Body of pancreas (tissue), 4 donors: ENCODE measurements around the gene TMEM154. TPM values are rescaled to one million over a fixed set of nuclear protein-coding genes. Genes with fewer than 3 reads are reported as not detected.

Source experiments
- ATAC-seq: fragments of 150-250 bp; one replicate; pipeline ENCODE4 v1.9.1; 2016
- DNase-seq, 4 donors: peaks; one replicate each; pipeline ENCODE4 v3.0.0-alpha.2; 2019
- H3K27ac ChIP-seq, 4 donors: fragments of 200-600 bp; sonication (generic); 1 replicate in 3 of 4; 2 replicates in 1 of 4; pipeline versions ENCODE4 v1.5.1 to v1.6.1; 2016 to 2019; ENCODE audit warnings: mild to moderate bottlenecking in 1 of 4, mixed read lengths in 1 of 4, moderate library complexity in 1 of 4
- H3K27me3 ChIP-seq, 2 donors: fragments of 200-600 bp; sonication (generic); one replicate each; pipeline ENCODE4 v1.6.0; 2016; ENCODE audit warnings: mild to moderate bottlenecking in 1 of 2
- H3K36me3 ChIP-seq, 2 donors: fragments of 200-600 bp; sonication (generic); replicated peaks in 1 of 2; 2 replicates each; pipeline ENCODE4 v1.5.1; 2016; ENCODE audit warnings: low read depth in 2 of 2; ENCODE audit not compliant: insufficient read depth in 1 of 2
- H3K4me1 ChIP-seq: fragments of 200-600 bp; sonication (generic); one replicate; pipeline ENCODE4 v1.6.0; 2016
- H3K4me3 ChIP-seq, 2 donors: fragments of 200-600 bp; sonication (generic); 1 replicate in 1 of 2; 2 replicates in 1 of 2; pipeline ENCODE4 v1.5.1; 2016 to 2019
- H3K9me3 ChIP-seq, 3 donors: fragments of 200-600 bp; sonication (generic); 1 replicate in 2 of 3; 2 replicates in 1 of 3; pipeline ENCODE4 v1.5.1; 2016
- POLR2A ChIP-seq, 3 donors: fragments of 450-650 bp; IDR thresholded peaks; one replicate each; pipeline ENCODE4 v1.6.1; 2016; ENCODE audit warnings: antibody characterized with exemption in 3 of 3, mild to moderate bottlenecking in 2 of 3
- WGBS, 2 donors: methylation state at CpG; one replicate each; pipeline ENCODE4 v1.1.5; 2017; 5-methylcytosine and 5-hydroxymethylcytosine counted together
- intact Hi-C: fragments of 100-400 bp; cut with DNase I; formaldehyde crosslinking; loops from one replicate; pipeline ENCODE4 v1.15.1; 2023
- total RNA-seq, 2 donors: library from RNA; depleted of rRNA; stranded (reverse); fragments of >200 nt; gene quantifications; one replicate each; pipeline ENCODE4 v1.1.0, GENCODE V29; 2016
- TF ChIP-seq, protein P1 (sequence below), 7 experiments: fragments of 450-650 bp in 4 of 7; fragments of 200-600 bp in 3 of 7; sonication (generic) in 3 of 7; IDR thresholded peaks; one replicate each; pipeline ENCODE4 v1.5.1; 2016 to 2019; ENCODE audit warnings: antibody characterized with exemption in 7 of 7

TMEM154 gene
- total RNA-seq, 2 donors from 2014 or later = under 0.01 to 0.52 TPM

DNA sequence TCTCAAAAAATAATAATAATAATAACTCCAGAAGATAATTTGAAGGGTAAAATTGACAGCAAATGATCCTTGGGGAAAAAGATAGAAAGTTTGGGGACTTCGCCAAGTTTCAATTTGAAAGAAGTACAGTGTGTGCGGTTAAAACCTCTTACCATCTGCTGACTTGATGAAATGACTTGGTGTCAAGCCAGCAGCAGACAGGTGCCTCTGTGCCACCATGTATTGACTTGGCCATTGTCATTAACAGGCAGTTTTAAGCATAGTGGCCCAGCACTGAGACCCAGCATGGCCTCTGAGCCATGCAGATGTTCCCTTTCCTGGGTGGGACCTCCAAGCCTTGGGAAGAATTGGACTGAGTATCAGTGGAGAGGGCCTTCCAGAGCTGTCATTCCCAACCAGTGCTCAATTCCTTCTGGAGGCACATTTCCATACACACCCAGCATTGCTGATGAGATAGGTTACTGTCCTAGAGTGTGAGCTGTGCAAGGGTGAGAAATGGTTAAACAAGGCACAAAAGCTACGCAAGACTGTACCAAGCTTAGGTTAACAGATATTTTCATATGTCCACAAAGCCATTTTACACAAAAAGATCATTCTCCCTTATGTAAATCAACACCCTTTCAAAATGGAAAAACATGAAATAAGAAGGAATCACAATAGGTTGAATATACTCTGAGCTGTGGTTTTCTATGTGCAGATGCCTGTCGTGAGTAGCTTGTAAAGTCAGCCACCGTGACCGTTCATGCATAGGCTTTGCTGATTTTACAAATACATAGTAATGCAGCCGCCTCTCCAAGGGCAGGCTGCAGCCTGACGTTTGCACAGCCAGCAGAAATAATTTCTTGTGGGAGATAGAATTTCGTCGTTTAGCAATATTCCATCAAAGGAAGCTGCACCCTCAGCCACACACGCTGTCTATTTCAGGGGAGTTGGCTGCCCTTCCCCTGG lies 84.5 kb downstream of the TMEM154 start:
- Histone ChIP-seq H3K4me3 (no peak overlapping the region), H3K27ac (no peak overlapping the region), H3K9me3 (no peaks in the 10 kb centered on the region), H3K4me1 (no peaks in the 10 kb centered on the region), H3K36me3 (no peaks in the 10 kb centered on the region), H3K27me3 (no peaks in the 10 kb centered on the region)
- no peak for TF ChIP-seq POLR2A (IDR thresholded peaks at IDR 0.05)
- TF ChIP-seq, protein P1, sequence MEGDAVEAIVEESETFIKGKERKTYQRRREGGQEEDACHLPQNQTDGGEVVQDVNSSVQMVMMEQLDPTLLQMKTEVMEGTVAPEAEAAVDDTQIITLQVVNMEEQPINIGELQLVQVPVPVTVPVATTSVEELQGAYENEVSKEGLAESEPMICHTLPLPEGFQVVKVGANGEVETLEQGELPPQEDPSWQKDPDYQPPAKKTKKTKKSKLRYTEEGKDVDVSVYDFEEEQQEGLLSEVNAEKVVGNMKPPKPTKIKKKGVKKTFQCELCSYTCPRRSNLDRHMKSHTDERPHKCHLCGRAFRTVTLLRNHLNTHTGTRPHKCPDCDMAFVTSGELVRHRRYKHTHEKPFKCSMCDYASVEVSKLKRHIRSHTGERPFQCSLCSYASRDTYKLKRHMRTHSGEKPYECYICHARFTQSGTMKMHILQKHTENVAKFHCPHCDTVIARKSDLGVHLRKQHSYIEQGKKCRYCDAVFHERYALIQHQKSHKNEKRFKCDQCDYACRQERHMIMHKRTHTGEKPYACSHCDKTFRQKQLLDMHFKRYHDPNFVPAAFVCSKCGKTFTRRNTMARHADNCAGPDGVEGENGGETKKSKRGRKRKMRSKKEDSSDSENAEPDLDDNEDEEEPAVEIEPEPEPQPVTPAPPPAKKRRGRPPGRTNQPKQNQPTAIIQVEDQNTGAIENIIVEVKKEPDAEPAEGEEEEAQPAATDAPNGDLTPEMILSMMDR (IDR thresholded peaks at IDR 0.05) = no peak
- 43 to 44% methylated on average over 11 of the region's 11 CpGs for WGBS, 2 donors
- ATAC-seq = peak; percentile 21
- no peak for DNase-seq
- intact Hi-C loops = no loop called here

DNA sequence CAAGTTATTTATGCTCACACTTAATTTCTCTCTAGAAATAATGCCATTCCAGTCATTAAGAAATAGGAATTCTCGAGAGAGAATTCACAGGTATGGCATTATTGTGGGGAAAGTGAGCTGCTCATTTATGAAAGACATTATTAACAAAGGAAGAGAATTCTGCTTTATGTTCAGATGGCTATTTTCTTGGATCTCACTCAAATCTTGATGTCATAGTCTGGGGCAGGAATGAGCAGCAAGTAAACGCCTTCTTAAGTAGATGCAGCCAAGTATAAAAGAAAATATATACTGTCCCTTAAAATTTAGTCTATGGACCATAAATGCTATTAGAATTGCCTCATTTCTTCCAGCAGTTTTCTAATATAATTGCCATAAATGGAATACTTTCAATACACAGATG lies 85.7 kb downstream of the TMEM154 start:
- 70 to 79% methylated on average over 2 of the region's 2 CpGs for WGBS, 2 donors

DNA sequence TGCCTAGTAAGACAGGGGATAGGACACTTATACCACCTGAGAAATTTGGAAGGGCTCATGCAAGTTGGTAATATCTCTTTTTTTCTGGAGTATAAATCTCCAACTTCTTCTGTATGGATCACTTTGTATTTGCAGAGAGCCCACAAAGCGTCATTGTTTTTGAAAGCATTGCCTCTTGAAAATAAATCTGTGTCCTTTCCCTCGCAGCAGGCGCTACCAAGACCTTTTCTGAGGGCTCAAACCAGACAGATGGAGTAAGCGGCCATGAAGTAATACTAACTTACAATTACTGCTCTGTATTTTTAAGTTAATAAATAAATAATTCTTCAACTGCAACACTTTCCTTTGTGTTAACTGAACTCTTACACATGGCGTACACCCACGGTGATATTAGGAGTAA lies 87.9 kb downstream of the TMEM154 start:
- Histone ChIP-seq H3K27me3 (no peaks in the 10 kb centered on the region), H3K36me3 (no peaks in the 10 kb centered on the region), H3K4me3 (no peak overlapping the region), H3K9me3 (no peaks in the 10 kb centered on the region), H3K27ac (no peak overlapping the region), H3K4me1 (no peaks in the 10 kb centered on the region)
- intact Hi-C loops = no loop called here
- DNase-seq = no peak
- 52 to 54% methylated on average over 6 of the region's 6 CpGs for WGBS, 2 donors
- no peak for TF ChIP-seq POLR2A (IDR thresholded peaks at IDR 0.05)
- TF ChIP-seq, protein P1 (IDR thresholded peaks at IDR 0.05) = no peak
- ATAC-seq = no peak

More for the DNA sequence above, 85.7 kb downstream of the TMEM154 start:
- H3K4me3 ChIP-seq = no peak overlapping the region
- no peak for ATAC-seq
- no peaks in the 10 kb centered on the region for H3K4me1 ChIP-seq
- no peak overlapping the region for H3K27ac ChIP-seq
- TF ChIP-seq POLR2A (IDR thresholded peaks at IDR 0.05) = no peak
- TF ChIP-seq, protein P1 (IDR thresholded peaks at IDR 0.05) = no peak
- H3K9me3 ChIP-seq = no peaks in the 10 kb centered on the region
- DNase-seq = no peak
- H3K27me3 ChIP-seq = no peaks in the 10 kb centered on the region
- no peaks in the 10 kb centered on the region for H3K36me3 ChIP-seq
- intact Hi-C loops = no loop called here

DNA sequence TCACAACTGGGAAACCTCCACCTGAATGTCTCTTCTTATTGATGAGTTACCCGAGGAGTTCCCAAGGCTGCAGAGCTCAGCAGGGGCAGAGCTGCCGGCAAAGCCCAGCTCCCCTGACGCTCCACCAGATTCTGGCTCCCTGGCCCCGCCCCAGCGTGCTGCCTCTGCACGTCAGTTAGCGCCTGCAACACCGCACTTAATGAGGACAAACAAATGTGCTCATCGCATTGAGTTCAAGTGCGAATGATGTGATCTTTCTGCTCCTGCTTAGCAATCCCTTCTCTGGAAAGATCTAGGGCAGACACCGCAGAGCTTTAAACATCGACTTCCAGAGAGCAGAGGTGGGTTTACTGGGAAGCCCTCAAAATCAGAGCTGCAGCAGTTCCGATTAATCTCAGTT lies 88.4 kb downstream of the TMEM154 start:
- no peaks in the 10 kb centered on the region for H3K27me3 ChIP-seq
- ATAC-seq (no peak), DNase-seq (peak; percentile 34 to 62 (median 50))
- H3K27ac ChIP-seq = no peak overlapping the region
- no peaks in the 10 kb centered on the region for H3K4me1 ChIP-seq
- no peak overlapping the region for H3K4me3 ChIP-seq
- H3K9me3 ChIP-seq = no peaks in the 10 kb centered on the region
- H3K36me3 ChIP-seq = no peaks in the 10 kb centered on the region
- intact Hi-C loops = no loop called here
- WGBS, 2 donors = 6 to 12% methylated on average over 10 to 13 of the region's 13 CpGs
- TF ChIP-seq, protein P1 (IDR thresholded peaks at IDR 0.05) = no peak
- TF ChIP-seq POLR2A (IDR thresholded peaks at IDR 0.05) = peak in 1 of 3 donors; percentile 31
